Stimulated activated naive CD8-positive, alpha-beta T cell treated with anti-CD3 and anti-CD28 coated beads, Interleukin-15, amount 100 ng/mL, for 72 hours (primary cell): ENCODE results near the gene CSNK2A1.
"Not testable (repeated sequence)": the region's sequence is repeated elsewhere in the genome, so short reads cannot be mapped to it uniquely, and the experiment has no call there.

Experiments used
- ATAC-seq: fragments of 150-1000 bp; cut with Tn5 transposase; 2 replicates; pipeline ENCODE4 v1.10.0; 2021; ENCODE audit warnings: mild to moderate bottlenecking, moderate library complexity
- DNase-seq, 2 donors: peaks; one replicate each; pipeline ENCODE4 v3.0.0; 2021 to 2022
- H3K27ac Mint-ChIP-seq, 2 donors: one replicate each; pipeline ENCODE4 v1.8.0; 2022; ENCODE audit warnings: mild to moderate bottlenecking in 2 of 2, mixed read lengths in 2 of 2, moderate library complexity in 2 of 2
- H3K27me3 Mint-ChIP-seq: one replicate; pipeline ENCODE4 v1.8.0; 2022; ENCODE audit warnings: mixed read lengths
- H3K4me1 Mint-ChIP-seq: one replicate; pipeline ENCODE4 v1.8.0; 2022; ENCODE audit warnings: mild to moderate bottlenecking, mixed read lengths
- H3K4me3 Mint-ChIP-seq, 2 donors: one replicate each; pipeline ENCODE4 v1.8.0; 2022; ENCODE audit warnings: mild to moderate bottlenecking in 2 of 2, mixed read lengths in 2 of 2, moderate library complexity in 1 of 2
- H3K9me3 Mint-ChIP-seq, 2 donors: one replicate each; pipeline ENCODE4 v1.8.0; 2022; ENCODE audit warnings: mixed read lengths in 2 of 2

Gene CSNK2A1

GRCh38 chr20:543369-544152 lies at the start of gene CSNK2A1:
Gene CSNK2A1, minus strand, starts transcription at chr20:543790. Its CDS starts 35,239 bp downstream, at chr20:508551.
- peak; percentile 97 for ATAC-seq
- peaks cover 52% of the 10 kb centered on the region for H3K4me1 Mint-ChIP-seq

GRCh38 chr20:592506-592905 lies 48.9 kb upstream of the CSNK2A1 start:
- Mint-ChIP-seq H3K27ac (no peak overlapping the region), H3K4me3 (no peak overlapping the region)

More at GRCh38 chr20:543369-544152, at the start of gene CSNK2A1:
- peaks cover 9 to 11% of the 10 kb centered on the region in 2 donors for H3K9me3 Mint-ChIP-seq
- peak; percentile 97 for DNase-seq
- H3K4me3 Mint-ChIP-seq: peak within 1 kb of the TSS; percentile 78 to 97
- H3K27ac Mint-ChIP-seq: peak within 1 kb of the TSS; percentile 99
- no peaks in the 10 kb centered on the region for H3K27me3 Mint-ChIP-seq

GRCh38 chr20:591941-592340 lies 48.4 kb upstream of the CSNK2A1 start:
- H3K4me1 Mint-ChIP-seq: no peaks in the 10 kb centered on the region
- no peak for DNase-seq
- H3K9me3 Mint-ChIP-seq: no peaks in the 10 kb centered on the region
- no peak overlapping the region for H3K27ac Mint-ChIP-seq
- peaks cover 38% of the 10 kb centered on the region for H3K27me3 Mint-ChIP-seq
- no peak overlapping the region for H3K4me3 Mint-ChIP-seq
- no peak for ATAC-seq

More at GRCh38 chr20:592506-592905, 48.9 kb upstream of the CSNK2A1 start:
- Mint-ChIP-seq H3K27me3 (peaks cover 38% of the 10 kb centered on the region), H3K4me1 (no peaks in the 10 kb centered on the region), H3K9me3 (no peaks in the 10 kb centered on the region)
- ATAC-seq: no peak
- DNase-seq: no peak

GRCh38 chr20:588932-589672 lies 45.5 kb upstream of the CSNK2A1 start:
- ATAC-seq: peak; percentile 60
- Mint-ChIP-seq H3K9me3 (no peaks in the 10 kb centered on the region), H3K4me3 (no peak overlapping the region), H3K27me3 (peaks cover 38% of the 10 kb centered on the region), H3K4me1 (no peaks in the 10 kb centered on the region), H3K27ac (no peak overlapping the region)
- DNase-seq: no peak

- Mint-ChIP-seq H3K27me3 (peaks cover 36% of the 10 kb centered on the region), H3K4me1 (no peaks in the 10 kb centered on the region), H3K9me3 (no peaks in the 10 kb centered on the region), H3K27ac (no peak overlapping the region), H3K4me3 (no peak overlapping the region)
- ATAC-seq: no peak
- DNase-seq: no peak
These were observed 44.9 kb upstream of the CSNK2A1 start for GRCh38 chr20:588476-588875.

- Mint-ChIP-seq H3K27me3 (peaks cover 8% of the 10 kb centered on the region), H3K4me1 (no peaks in the 10 kb centered on the region), H3K4me3 (no peak overlapping the region), H3K27ac (no peak overlapping the region), H3K9me3 (no peaks in the 10 kb centered on the region)
- ATAC-seq (no peak), DNase-seq (no peak)
These were observed 41.3 kb upstream of the CSNK2A1 start for GRCh38 chr20:584971-585301.

GRCh38 chr20:584161-584970 lies 40.8 kb upstream of the CSNK2A1 start:
- Mint-ChIP-seq H3K27ac (no peak overlapping the region), H3K4me1 (no peaks in the 10 kb centered on the region), H3K4me3 (no peak overlapping the region), H3K9me3 (no peaks in the 10 kb centered on the region), H3K27me3 (peaks cover 8% of the 10 kb centered on the region)
- DNase-seq (no peak), ATAC-seq (peak; percentile 83)

- no peak overlapping the region for H3K4me3 Mint-ChIP-seq
- H3K9me3 Mint-ChIP-seq: no peaks in the 10 kb centered on the region
- H3K27me3 Mint-ChIP-seq: peaks cover 8% of the 10 kb centered on the region
- peak overlapping the region in 1 of 2 donors; percentile 30 for H3K27ac Mint-ChIP-seq
- ATAC-seq: no peak
- no peak for DNase-seq
- H3K4me1 Mint-ChIP-seq: no peaks in the 10 kb centered on the region
These were observed 38.6 kb upstream of the CSNK2A1 start for GRCh38 chr20:582204-582603.

- not testable (repeated sequence) for ATAC-seq, H3K9me3 Mint-ChIP-seq, H3K27ac Mint-ChIP-seq, H3K4me3 Mint-ChIP-seq, H3K4me1 Mint-ChIP-seq, DNase-seq
- H3K27me3 Mint-ChIP-seq: peaks cover 28% of the 10 kb centered on the region
These were observed 35.5 kb upstream of the CSNK2A1 start for GRCh38 chr20:578940-579690.

- DNase-seq: no peak
- no peaks in the 10 kb centered on the region for H3K9me3 Mint-ChIP-seq
- H3K4me3 Mint-ChIP-seq: no peak overlapping the region
These were observed 33.7 kb upstream of the CSNK2A1 start for GRCh38 chr20:577167-577791.

GRCh38 chr20:576156-576555 lies 32.6 kb upstream of the CSNK2A1 start:
- no peak overlapping the region for H3K27ac Mint-ChIP-seq
- H3K4me3 Mint-ChIP-seq: no peak overlapping the region
- ATAC-seq (no peak), DNase-seq (no peak)
- H3K4me1 Mint-ChIP-seq: no peaks in the 10 kb centered on the region
- H3K27me3 Mint-ChIP-seq: peaks cover 47% of the 10 kb centered on the region
- no peaks in the 10 kb centered on the region for H3K9me3 Mint-ChIP-seq

More at GRCh38 chr20:577167-577791, 33.7 kb upstream of the CSNK2A1 start:
- H3K27me3 Mint-ChIP-seq: peaks cover 42% of the 10 kb centered on the region
- no peaks in the 10 kb centered on the region for H3K4me1 Mint-ChIP-seq
- H3K27ac Mint-ChIP-seq: no peak overlapping the region
- ATAC-seq: no peak

- H3K9me3 Mint-ChIP-seq: no peaks in the 10 kb centered on the region
- ATAC-seq: no peak
- no peaks in the 10 kb centered on the region for H3K4me1 Mint-ChIP-seq
- no peak for DNase-seq
- H3K27me3 Mint-ChIP-seq: peaks cover 47% of the 10 kb centered on the region
- no peak overlapping the region for H3K27ac Mint-ChIP-seq
- H3K4me3 Mint-ChIP-seq: no peak overlapping the region
These were observed 31.6 kb upstream of the CSNK2A1 start for GRCh38 chr20:575230-575629.

- H3K4me1 Mint-ChIP-seq: no peaks in the 10 kb centered on the region
- no peaks in the 10 kb centered on the region for H3K9me3 Mint-ChIP-seq
- H3K4me3 Mint-ChIP-seq: no peak overlapping the region
- peaks cover 53% of the 10 kb centered on the region for H3K27me3 Mint-ChIP-seq
- no peak for DNase-seq
- no peak for ATAC-seq
- no peak overlapping the region for H3K27ac Mint-ChIP-seq
These were observed 30.8 kb upstream of the CSNK2A1 start for GRCh38 chr20:574297-574942.
